GM12878 (cell line): ENCODE results near the gene IFT122. TPM values are rescaled to one million over a fixed set of nuclear protein-coding genes. Genes with fewer than 3 reads are reported as not detected.

ENCODE experiments used
- ATAC-seq: fragments of 200-7000 bp; cut with Tn5 transposase; 3 replicates; pipeline ENCODE4 v1.9.1; 2020; ENCODE audit warnings: mild to moderate bottlenecking, moderate library complexity
- BruUV-seq: library from RNA; stranded (reverse); fragments of 400-500 nt; replicated peaks from 2 replicates; lab custom pipeline; 2021; lab: Mats Ljungman, UMichigan
- CTCF ChIA-PET: fragments of 300-600 bp; sonication (Branson Sonifier 250); formaldehyde crosslinking; extraction: SDS; loops from one replicate; lab custom pipeline; 2021; ENCODE audit warnings: inconsistent platforms; lab: Yijun Ruan, JAX
- POLR2A ChIA-PET: fragments of 350-600 bp; formaldehyde crosslinking; extraction: SDS; loops from one replicate; lab custom pipeline; 2021; ENCODE audit warnings: inconsistent platforms; lab: Charles Lee
- RAD21 ChIA-PET: fragments of 300-600 bp; sonication (Branson Sonifier 250); formaldehyde crosslinking; loops from one replicate; lab custom pipeline; 2023; ENCODE audit warnings: antibody characterized with exemption; ENCODE audit not compliant: unreplicated experiment; lab: Charles Lee
- SMC1A ChIA-PET: fragments of 300-600 bp; sonication (Branson Sonifier 250); formaldehyde crosslinking; loops from one replicate; lab custom pipeline; 2023; ENCODE audit not compliant: unreplicated experiment, uncharacterized antibody; lab: Charles Lee
- DNase-seq: peaks from one replicate; pipeline ENCODE4 v3.0.0-alpha.2; 2011; ENCODE audit warnings: low read depth, low spot score
- FAIRE-seq: peaks from 3 replicates; lab custom pipeline; 2011; peaks lifted over from hg19 to GRCh38; lab: Jason Lieb, UNC
- H2AFZ ChIP-seq: 2 replicates; pipeline ENCODE4 v1.6.0; 2011; ENCODE audit warnings: low read depth, low read length, control low read depth; ENCODE audit not compliant: control insufficient read depth
- H3K27ac ChIP-seq: 2 replicates; pipeline ENCODE4 v1.5.1; 2011; ENCODE audit warnings: control low read depth; ENCODE audit not compliant: control insufficient read depth, insufficient read depth
- H3K27me3 ChIP-seq, 2 experiments: replicated peaks in 1 of 2; 2 replicates each; pipeline versions ENCODE4 v1.6.0 to v1.6.1; 2011; ENCODE audit warnings: low read length in 1 of 2; ENCODE audit not compliant: control insufficient read depth in 2 of 2, insufficient read depth in 2 of 2
- H3K36me3 ChIP-seq, 2 experiments: 2 replicates each; pipeline ENCODE4 v1.5.1; 2011; ENCODE audit warnings: low read length in 1 of 2; ENCODE audit not compliant: control insufficient read depth in 2 of 2, insufficient read depth in 2 of 2
- H3K4me1 ChIP-seq: 2 replicates; pipeline ENCODE4 v1.6.1; 2011; ENCODE audit warnings: mild to moderate bottlenecking, low read length, moderate library complexity, mixed read lengths; ENCODE audit not compliant: control insufficient read depth, insufficient read depth
- H3K4me2 ChIP-seq: 2 replicates; pipeline ENCODE4 v1.6.0; 2011; ENCODE audit warnings: control low read depth; ENCODE audit not compliant: control insufficient read depth, insufficient read depth
- H3K4me3 ChIP-seq: fragments of 200-600 bp; sonication (generic); 2 replicates; pipeline ENCODE4 v1.5.1; 2016
- H3K79me2 ChIP-seq: 2 replicates; pipeline ENCODE4 v1.6.0; 2011; ENCODE audit warnings: low read length; ENCODE audit not compliant: control insufficient read depth, insufficient read depth
- H3K9ac ChIP-seq: 2 replicates; pipeline ENCODE4 v1.8.0; 2011; ENCODE audit warnings: low read length, control low read depth, mixed read lengths; ENCODE audit not compliant: control insufficient read depth, insufficient read depth
- H3K9me3 ChIP-seq: replicated peaks from 3 replicates; pipeline ENCODE4 v1.5.1; 2011; ENCODE audit warnings: mild to moderate bottlenecking, low read length; ENCODE audit not compliant: control insufficient read depth, insufficient read depth
- H4K20me1 ChIP-seq: 2 replicates; pipeline ENCODE4 v1.6.0; 2011; ENCODE audit not compliant: control insufficient read depth, insufficient read depth
- ATF2 ChIP-seq: IDR thresholded peaks from 2 replicates; pipeline ENCODE4 v1.6.1; 2012; ENCODE audit warnings: low read length, inconsistent platforms
- BACH1 ChIP-seq: fragments of 450-650 bp; IDR thresholded peaks from 2 replicates; pipeline ENCODE4 v1.6.1; 2017; ENCODE audit warnings: mild to moderate bottlenecking, borderline replicate concordance
- CBFB ChIP-seq: IDR thresholded peaks from 2 replicates; pipeline ENCODE4 v1.6.1; 2016; ENCODE audit warnings: antibody characterized with exemption, low read depth
- DPF2 ChIP-seq: fragments of 450-650 bp; IDR thresholded peaks from 2 replicates; pipeline ENCODE4 v1.6.1; 2017; ENCODE audit warnings: mild to moderate bottlenecking
- EED ChIP-seq: sonication (generic); IDR thresholded peaks from 2 replicates; pipeline ENCODE4 v1.6.1; 2016; ENCODE audit warnings: antibody characterized with exemption, low read depth
- EZH2 ChIP-seq: IDR thresholded peaks from 2 replicates; pipeline ENCODE4 v1.6.1; 2012; ENCODE audit warnings: low read depth, mild to moderate bottlenecking, control low read depth, inconsistent platforms, low read length, borderline replicate concordance; ENCODE audit not compliant: control insufficient read depth
- HDAC6 ChIP-seq: fragments of 200-600 bp; sonication (generic); IDR thresholded peaks from one replicate; pipeline ENCODE4 v1.8.0; 2017; ENCODE audit warnings: antibody characterized with exemption; ENCODE audit not compliant: unreplicated experiment
- HSF1 ChIP-seq: fragments of 150-350 bp; IDR thresholded peaks from 2 replicates; pipeline ENCODE4 v1.6.1; 2014; ENCODE audit warnings: mild to moderate bottlenecking, low read depth, low read length
- IRF3 ChIP-seq: fragments of 450-650 bp; IDR thresholded peaks from 2 replicates; pipeline ENCODE4 v1.6.1; 2014; ENCODE audit warnings: mild to moderate bottlenecking
- POU2F2 ChIP-seq: IDR thresholded peaks from 3 replicates; pipeline ENCODE4 v1.6.1; 2011; ENCODE audit warnings: low read depth, mild to moderate bottlenecking, low read length, borderline replicate concordance
- RELA ChIP-seq: fragments of 450-650 bp; IDR thresholded peaks from 2 replicates; pipeline ENCODE4 v1.8.0; 2014; ENCODE audit warnings: borderline replicate concordance; ENCODE audit not compliant: partially characterized antibody
- ZNF24 ChIP-seq: fragments of 450-650 bp; IDR thresholded peaks from 2 replicates; pipeline ENCODE4 v1.6.1; 2017; ENCODE audit warnings: antibody characterized with exemption, mild to moderate bottlenecking
- WGBS: methylation state at CpG from one replicate; pipeline ENCODE4 v1.1.6; 2016; ENCODE audit warnings: low lambda C conversion rate; ENCODE audit not compliant: insufficient replicate concordance, insufficient coverage; ENCODE audit errors: missing lambda C conversion rate; 5-methylcytosine and 5-hydroxymethylcytosine counted together
- in situ Hi-C: fragments of 300-500 bp; cut with MboI; formaldehyde crosslinking; loops from 9 replicates; pipeline ENCODE4 v1.14.3; 2018; ENCODE audit warnings: mixed read lengths
- intact Hi-C: fragments of 100-400 bp; cut with micrococcal nuclease; formaldehyde crosslinking; loops from one replicate; pipeline ENCODE4 v1.14.2; 2022; ENCODE audit not compliant: unreplicated experiment
- polyA plus RNA-seq, 11 experiments: library from polyadenylated mRNA; depleted of rRNA in 4 of 11; unstranded in 6 of 11; stranded (reverse) in 5 of 11; fragments of >200 nt; fragmentation: Nextera tagmentation in 4 of 11; fragmentation: Illumina TruSeq in 1 of 11; extraction: Ambion mirVana in 4 of 11; extraction: Trizol in 1 of 11; gene quantifications; 1 replicate in 1 of 11; 2 replicates in 10 of 11; pipeline versions ENCODE4 v1.2.1 to v1.2.3, GENCODE V29; 2011 to 2016; ENCODE audit warnings: inconsistent platforms in 2 of 11, missing spikeins in 2 of 11, low read depth in 1 of 11
- total RNA-seq, 4 experiments: library from RNA; depleted of rRNA in 3 of 4; stranded (reverse); fragments of >200 nt in 3 of 4; fragmentation: Illumina TruSeq in 1 of 4; extraction: Trizol in 1 of 4; gene quantifications; 2 replicates each; pipeline versions ENCODE4 v1.2.1 to v1.2.3, GENCODE V29; 2013 to 2021
- TF ChIP-seq, protein P1 (sequence below): fragments of 450-650 bp; IDR thresholded peaks from 2 replicates; pipeline ENCODE4 v1.6.1; 2016; ENCODE audit warnings: mild to moderate bottlenecking

The IFT122 gene
- total and polyA plus RNA-seq, 10 of the 15 experiments (the other 5 are each of a cell fraction or from before 2014, with no cell fraction given) = 1.8 to 19.2 (median 8.4) TPM

DNA sequence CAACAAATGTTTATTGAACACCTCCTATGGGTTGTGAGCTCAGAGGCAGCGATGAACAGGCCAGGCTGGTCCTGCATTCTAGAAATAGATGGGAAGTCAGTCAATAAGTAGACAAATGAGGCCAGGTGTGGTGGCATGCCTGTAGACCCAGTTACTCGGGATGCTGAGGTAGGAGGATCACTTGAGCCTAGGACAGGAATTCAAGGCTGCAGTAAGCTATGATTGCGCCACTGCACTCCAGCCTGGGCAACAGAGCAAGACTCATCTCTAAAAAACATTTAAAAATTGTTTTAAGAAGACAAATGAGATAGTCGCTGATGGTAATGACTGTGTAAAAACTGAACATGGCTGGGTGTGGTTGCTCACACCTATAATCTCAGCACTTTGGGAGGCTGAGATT lies 84.1 kb downstream of the IFT122 start (continued):
- no peak for TF ChIP-seq ATF2
- no peak for TF ChIP-seq POU2F2
- no peak for TF ChIP-seq HDAC6

DNA sequence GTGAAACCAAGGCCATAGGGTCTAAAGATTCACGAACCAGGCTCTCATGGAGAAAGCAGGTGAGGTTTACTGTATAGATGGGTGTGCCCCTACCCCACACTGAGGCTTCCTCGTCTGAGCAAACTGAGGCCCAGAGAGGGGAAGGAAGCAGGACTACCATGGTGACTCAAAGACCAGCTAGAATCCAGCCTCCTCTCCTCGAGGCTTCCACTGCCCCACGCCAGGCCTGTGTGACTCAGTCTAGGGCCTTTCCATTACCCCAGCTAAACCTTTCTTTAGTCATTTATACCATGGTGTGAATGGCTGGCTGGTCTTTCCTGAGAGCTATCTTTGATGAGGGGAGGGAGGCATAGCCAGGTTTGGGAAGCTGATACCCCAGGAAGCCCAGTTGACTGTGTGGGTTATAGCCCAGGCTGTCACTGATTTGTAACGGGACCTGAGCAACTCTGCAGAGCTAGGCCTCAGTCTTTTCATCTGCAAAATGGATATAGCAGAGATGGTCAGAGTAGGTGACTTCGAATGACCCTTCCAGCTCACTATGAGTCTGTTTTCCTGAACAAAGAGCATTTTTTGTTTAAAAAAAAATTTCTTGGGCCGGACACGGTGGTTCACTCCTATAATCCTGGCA lies 85.4 kb downstream of the IFT122 start:
- CTCF ChIA-PET = interaction anchor here (0.9 to 1.4 kb wide), 4 partner anchors 9 to 142 kb away, joined by 3 to 13 read pairs (median 4); no protein-coding TSS in a partner anchor
- in situ Hi-C loops = no loop called here
- POLR2A ChIA-PET = interaction anchor here (0.6 to 1.0 kb wide), 4 partner anchors 29 to 247 kb away, joined by 3 to 5 read pairs (median 3); partner anchors contain the start of gene HMCES
- H3K4me1 ChIP-seq = peaks cover 12% of the 10 kb centered on the region
- BruUV-seq = no TSS peak
- SMC1A ChIA-PET = interaction anchor here (1.1 to 3.6 kb wide), 4 partner anchors 10 to 142 kb away, joined by 3 to 11 read pairs (median 4); no protein-coding TSS in a partner anchor
- H3K9ac ChIP-seq = no peak overlapping the region
- H3K27ac ChIP-seq = no peak overlapping the region
- RAD21 ChIA-PET = interaction anchor here (0.8 to 1.7 kb wide), 4 partner anchors 9 to 102 kb away, joined by 3 to 11 read pairs (median 6); no protein-coding TSS in a partner anchor
- no peak overlapping the region for H2AFZ ChIP-seq
- no peaks in the 10 kb centered on the region for H3K79me2 ChIP-seq
- ATAC-seq = peak; percentile 30
- no peaks in the 10 kb centered on the region for H4K20me1 ChIP-seq
- no peak for DNase-seq
- no peak overlapping the region for H3K4me3 ChIP-seq
- no peak overlapping the region for H3K4me2 ChIP-seq
- no peak for FAIRE-seq
- 68% methylated on average over 8 of the region's 8 CpGs for WGBS
- intact Hi-C loops = no loop called here
- H3K36me3 ChIP-seq = no peaks in the 10 kb centered on the region
- no peaks in the 10 kb centered on the region for H3K9me3 ChIP-seq
- H3K27me3 ChIP-seq = no peaks in the 10 kb centered on the region
- TF ChIP-seq EZH2 (no peak), HSF1 (no peak), CBFB (no peak), EED (no peak), IRF3 (no peak), ZNF24 (no peak), BACH1 (no peak), RELA (no peak), DPF2 (no peak)
- TF ChIP-seq, protein P1, sequence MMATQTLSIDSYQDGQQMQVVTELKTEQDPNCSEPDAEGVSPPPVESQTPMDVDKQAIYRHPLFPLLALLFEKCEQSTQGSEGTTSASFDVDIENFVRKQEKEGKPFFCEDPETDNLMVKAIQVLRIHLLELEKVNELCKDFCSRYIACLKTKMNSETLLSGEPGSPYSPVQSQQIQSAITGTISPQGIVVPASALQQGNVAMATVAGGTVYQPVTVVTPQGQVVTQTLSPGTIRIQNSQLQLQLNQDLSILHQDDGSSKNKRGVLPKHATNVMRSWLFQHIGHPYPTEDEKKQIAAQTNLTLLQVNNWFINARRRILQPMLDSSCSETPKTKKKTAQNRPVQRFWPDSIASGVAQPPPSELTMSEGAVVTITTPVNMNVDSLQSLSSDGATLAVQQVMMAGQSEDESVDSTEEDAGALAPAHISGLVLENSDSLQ = no peak
